CD14-positive monocyte (primary cell): ENCODE data around the gene FAM219B. TPM values are rescaled to one million over a fixed set of nuclear protein-coding genes. Genes with fewer than 3 reads are reported as not detected.

Experiments used
- DNase-seq, 3 donors: peaks; one replicate each; pipeline ENCODE4 v3.0.0-alpha.2; 2011 to 2022
- H2AFZ ChIP-seq: 2 replicates; pipeline ENCODE4 v1.6.0; 2012; ENCODE audit warnings: mild to moderate bottlenecking, low read depth, low read length, inconsistent platforms; ENCODE audit not compliant: insufficient read depth, poor library complexity, severe bottlenecking
- H3K27ac ChIP-seq, 2 donors: 1 replicate in 1 of 2; 2 replicates in 1 of 2; pipeline ENCODE4 v1.5.1; 2012 to 2013; ENCODE audit warnings: low read length in 2 of 2, control low read depth in 1 of 2, inconsistent platforms in 1 of 2, low read depth in 1 of 2, mild to moderate bottlenecking in 1 of 2
- H3K27me3 ChIP-seq, 2 donors: one replicate each; pipeline versions ENCODE4 v1.6.0 to v1.6.1; 2011 to 2013; ENCODE audit warnings: low read length in 2 of 2; ENCODE audit not compliant: control insufficient read depth in 2 of 2, insufficient read depth in 2 of 2
- H3K36me3 ChIP-seq, 2 donors: replicated peaks in 1 of 2; 1 replicate in 1 of 2; 2 replicates in 1 of 2; pipeline versions ENCODE4 v1.5.1 to v1.6.1; 2012 to 2013; ENCODE audit warnings: low read length in 2 of 2, control low read depth in 1 of 2, inconsistent platforms in 1 of 2, mild to moderate bottlenecking in 1 of 2; ENCODE audit not compliant: insufficient read depth in 2 of 2, control insufficient read depth in 1 of 2
- H3K4me1 ChIP-seq, 2 donors: 1 replicate in 1 of 2; 2 replicates in 1 of 2; pipeline versions ENCODE4 v1.5.1 to v1.6.1; 2012 to 2013; ENCODE audit warnings: low read length in 2 of 2, control low read depth in 1 of 2, inconsistent platforms in 1 of 2, mild to moderate bottlenecking in 1 of 2, moderate library complexity in 1 of 2; ENCODE audit not compliant: insufficient read depth in 2 of 2, control insufficient read depth in 1 of 2
- H3K4me2 ChIP-seq: replicated peaks from 2 replicates; pipeline ENCODE3; 2012; ENCODE audit warnings: low read length, moderate library complexity, mild to moderate bottlenecking; ENCODE audit not compliant: poor library complexity, severe bottlenecking; ENCODE audit errors: extremely low read depth
- H3K4me3 ChIP-seq, 3 experiments: fragments of 200-600 bp in 1 of 3; sonication (generic) in 1 of 3; replicated peaks in 1 of 3; 1 replicate in 2 of 3; 2 replicates in 1 of 3; pipeline ENCODE4 v1.5.1; 2011 to 2013; ENCODE audit warnings: low read length in 3 of 3, mild to moderate bottlenecking in 3 of 3, control low read depth in 2 of 3, low read depth in 2 of 3, inconsistent platforms in 1 of 3, moderate library complexity in 1 of 3
- H3K79me2 ChIP-seq: 2 replicates; pipeline ENCODE4 v1.6.0; 2012; ENCODE audit warnings: mild to moderate bottlenecking, control low read depth, inconsistent platforms, low read length, moderate library complexity; ENCODE audit not compliant: insufficient read depth
- H3K9ac ChIP-seq: 2 replicates; pipeline ENCODE4 v1.6.0; 2017; ENCODE audit warnings: low read length, mild to moderate bottlenecking; ENCODE audit not compliant: insufficient read depth, poor library complexity, severe bottlenecking
- H3K9me3 ChIP-seq, 2 donors: replicated peaks in 1 of 2; 1 replicate in 1 of 2; 2 replicates in 1 of 2; pipeline versions ENCODE4 v1.5.1 to v1.6.1; 2012 to 2013; ENCODE audit warnings: low read length in 2 of 2, control low read depth in 1 of 2; ENCODE audit not compliant: control insufficient read depth in 1 of 2, insufficient read depth in 1 of 2
- H4K20me1 ChIP-seq: 2 replicates; pipeline ENCODE4 v1.6.0; 2012; ENCODE audit warnings: mild to moderate bottlenecking, low read length, control low read depth, moderate library complexity; ENCODE audit not compliant: insufficient read depth
- H3K27ac Mint-ChIP-seq, 7 donors: one replicate each; pipeline ENCODE4 v1.8.0; 2020; ENCODE audit warnings: mild to moderate bottlenecking in 7 of 7, mixed read lengths in 7 of 7, moderate library complexity in 6 of 7, inconsistent platforms in 2 of 7
- H3K27me3 Mint-ChIP-seq, 3 donors: one replicate each; pipeline ENCODE4 v1.8.0; 2021 to 2022; ENCODE audit warnings: low read depth in 3 of 3, mild to moderate bottlenecking in 3 of 3, mixed read lengths in 3 of 3, moderate library complexity in 3 of 3, inconsistent platforms in 1 of 3
- H3K36me3 Mint-ChIP-seq, 2 donors: one replicate each; pipeline ENCODE4 v1.8.0; 2020; ENCODE audit warnings: mixed read lengths in 2 of 2, inconsistent platforms in 1 of 2, mild to moderate bottlenecking in 1 of 2
- H3K4me1 Mint-ChIP-seq: one replicate; pipeline ENCODE4 v1.8.0; 2020; ENCODE audit warnings: mild to moderate bottlenecking, mixed read lengths
- H3K4me3 Mint-ChIP-seq, 2 donors: one replicate each; pipeline ENCODE4 v1.8.0; 2020; ENCODE audit warnings: mild to moderate bottlenecking in 2 of 2, mixed read lengths in 2 of 2, moderate library complexity in 1 of 2
- H3K9me3 Mint-ChIP-seq, 7 donors: one replicate each; pipeline ENCODE4 v1.8.0; 2020 to 2022; ENCODE audit warnings: mixed read lengths in 7 of 7, mild to moderate bottlenecking in 6 of 7, moderate library complexity in 6 of 7, inconsistent platforms in 2 of 7
- CTCF ChIP-seq: fragments of 200-600 bp; IDR thresholded peaks from one replicate; pipeline ENCODE4 v1.8.0; 2022; ENCODE audit warnings: antibody characterized with exemption, mild to moderate bottlenecking
- WGBS: methylation state at CpG from one replicate; pipeline ENCODE4 v1.1.5; 2013; ENCODE audit warnings: missing lambda C conversion rate; ENCODE audit not compliant: insufficient coverage; 5-methylcytosine and 5-hydroxymethylcytosine counted together
- intact Hi-C, 2 donors: fragments of 100-400 bp; cut with micrococcal nuclease; formaldehyde crosslinking; loops; one replicate each; pipeline versions ENCODE4 v1.15.0 to v1.15.1; 2023
- polyA plus RNA-seq, 3 donors: library from polyadenylated mRNA; depleted of rRNA in 1 of 3; unstranded in 2 of 3; stranded (reverse) in 1 of 3; fragments of 300-500 nt in 2 of 3; fragments of >200 nt in 1 of 3; fragmentation: Illumina TruSeq in 2 of 3; gene quantifications; 1 replicate in 2 of 3; 2 replicates in 1 of 3; pipeline ENCODE4 v1.2.3, GENCODE V29; 2012 to 2021

The FAM219B gene
- polyA plus RNA-seq, 3 donors, result 11.7 to 53.9 (median 17.1) TPM

- Mint-ChIP-seq H3K27me3 (peaks cover 0 to 1% (median 0%) of the 10 kb centered on the region in 3 donors), H3K27ac (peak overlapping the region in 6 of 7 donors; percentile 13 to 80 (median 64)), H3K9me3 (peaks cover 0 to 2% (median 0%) of the 10 kb centered on the region in 7 donors), H3K36me3 (peaks cover 50 to 55% of the 10 kb centered on the region in 2 donors), H3K4me3 (no peak overlapping the region), H3K4me1 (peaks cover 38% of the 10 kb centered on the region)
- Histone ChIP-seq H3K27me3 (no peaks in the 10 kb centered on the region), H3K27ac (peak overlapping the region in 1 of 2 donors; percentile 30), H3K36me3 (peaks cover 36 to 66% of the 10 kb centered on the region in 2 donors), H3K4me2 (no peak overlapping the region), H2AFZ (no peak overlapping the region), H3K79me2 (peaks cover 23% of the 10 kb centered on the region), H3K9ac (no peak overlapping the region), H3K9me3 (no peaks in the 10 kb centered on the region), H4K20me1 (peaks cover 15% of the 10 kb centered on the region), H3K4me3 (no peak overlapping the region), H3K4me1 (peaks cover 30 to 35% of the 10 kb centered on the region in 2 donors)
- intact Hi-C loops, result loop anchor here (5.0 to 10.0 kb wide), 2 partner anchors 35 to 58 kb away; partner anchors contain the start of gene ULK3 (in 2 of the 2)
- WGBS, result 44% methylated on average over 2 of the region's 4 CpGs
- TF ChIP-seq CTCF, result no peak
- no peak for DNase-seq
Observed at GRCh38 chr15:74902295-74903075, 4.2 kb downstream of the FAM219B start.

- Mint-ChIP-seq H3K4me1 (peaks cover 31% of the 10 kb centered on the region), H3K36me3 (peaks cover 54 to 58% of the 10 kb centered on the region in 2 donors), H3K27ac (peak overlapping the region in 3 of 7 donors; percentile 30 to 37 (median 36)), H3K27me3 (peaks cover 0 to 1% (median 0%) of the 10 kb centered on the region in 3 donors), H3K9me3 (no peaks in the 10 kb centered on the region), H3K4me3 (no peak overlapping the region)
- peak overlapping the region in 1 of 2 donors; percentile 22 for H3K27ac ChIP-seq
- H3K4me1 ChIP-seq, result peaks cover 25 to 28% of the 10 kb centered on the region in 2 donors
- TF ChIP-seq CTCF, result peak; percentile 96
- no peaks in the 10 kb centered on the region for H3K27me3 ChIP-seq
- no peaks in the 10 kb centered on the region for H3K9me3 ChIP-seq
- no peak overlapping the region for H3K4me2 ChIP-seq
- no peak overlapping the region for H3K9ac ChIP-seq
- H3K36me3 ChIP-seq, result peaks cover 38 to 75% of the 10 kb centered on the region in 2 donors
- DNase-seq, result peak; percentile 44 to 75 (median 57)
- H3K79me2 ChIP-seq, result peaks cover 23% of the 10 kb centered on the region
- H2AFZ ChIP-seq, result no peak overlapping the region
- intact Hi-C loops, result loop anchor here (5.0 to 10.0 kb wide), 2 partner anchors 34 to 57 kb away; partner anchors contain the start of gene ULK3 (in 2 of the 2)
- H3K4me3 ChIP-seq, result no peak overlapping the region
- WGBS, result 28% methylated on average over 4 of the region's 5 CpGs
- H4K20me1 ChIP-seq, result peaks cover 15% of the 10 kb centered on the region
Observed at GRCh38 chr15:74901612-74902063, 5.0 kb downstream of the FAM219B start.
